ENCODE measurements around the gene SAG. TPM values are rescaled to one million over a fixed set of nuclear protein-coding genes. Genes with fewer than 3 reads are reported as not detected.

SAG gene
- total and polyA plus RNA-seq, 10 of the 15 experiments (the other 5 are each of a cell fraction or from before 2014, with no cell fraction given): 0.06 to 0.47 TPM; not detected in 8

GRCh38 chr2:233369897-233370685, 62.5 kb downstream of the SAG start:
- RAD21 ChIA-PET (ENCODE audit: unreplicated experiment): no interaction called here
- WGBS (ENCODE audit: insufficient coverage, insufficient replicate concordance, low lambda C conversion rate, missing lambda C conversion rate): 85% methylated on average over 9 of the region's 9 CpGs
- H3K79me2 ChIP-seq (ENCODE audit: control insufficient read depth, insufficient read depth, low read length): peaks cover 15% of the 10 kb centered on the region
- H3K9me3 ChIP-seq (replicated peaks; ENCODE audit: control insufficient read depth, insufficient read depth, low read length): no peaks in the 10 kb centered on the region; the same call in 2 of the 3 replicates
- H3K9ac ChIP-seq (ENCODE audit: control insufficient read depth, insufficient read depth, low read length): no peak overlapping the region
- H3K27me3 ChIP-seq (replicated peaks in 1 of 2; ENCODE audit: control insufficient read depth in 2 of 2, insufficient read depth in 2 of 2, low read length in 1 of 2): no peaks in the 10 kb centered on the region
- no peak for TF ChIP-seq ZBTB11 (CRISPR knock-in tag; IDR thresholded peaks at IDR 0.05)
- no peak for TF ChIP-seq EZH2 (IDR thresholded peaks at IDR 0.05; ENCODE audit: borderline replicate concordance, control insufficient read depth, low read depth, low read length)
- no peak for TF ChIP-seq SMAD1 (IDR thresholded peaks at IDR 0.05; ENCODE audit: low read depth, partially characterized antibody)
- TF ChIP-seq MYC (IDR thresholded peaks at IDR 0.05; ENCODE audit: insufficient read depth, insufficient read length, insufficient replicate concordance, low read length, severe bottlenecking): no peak
- no peak for TF ChIP-seq NR2C2 (IDR thresholded peaks at IDR 0.05; ENCODE audit: borderline replicate concordance, control insufficient read depth, insufficient read length, low read depth)
- FAIRE-seq (no peak), ATAC-seq (no peak), DNase-seq (ENCODE audit: low read depth, low spot score) (no peak)
- CTCF ChIA-PET: interaction anchor here (1.2 kb wide), 1 partner anchor 12 kb away, joined by 3 read pairs; no protein-coding TSS in a partner anchor
- no peak overlapping the region for H3K4me2 ChIP-seq (ENCODE audit: control insufficient read depth, insufficient read depth)
- SMC1A ChIA-PET (ENCODE audit: uncharacterized antibody, unreplicated experiment): no interaction called here
- peaks cover 0 to 8% of the 10 kb centered on the region in 2 experiments; a peak in 1 of 4 replicates for H3K36me3 ChIP-seq (ENCODE audit: control insufficient read depth in 2 of 2, insufficient read depth in 2 of 2, low read length in 1 of 2)
- H3K4me3 ChIP-seq: no peak overlapping the region
- no peak overlapping the region for H2AFZ ChIP-seq (ENCODE audit: control insufficient read depth, low read depth, low read length)
- H3K27ac ChIP-seq (ENCODE audit: control insufficient read depth, insufficient read depth): no peak overlapping the region
- peaks cover 4% of the 10 kb centered on the region for H3K4me1 ChIP-seq (ENCODE audit: control insufficient read depth, insufficient read depth, low read length)
- in situ Hi-C loops (cut with MboI) (no loop called here), intact Hi-C loops (cut with micrococcal nuclease; ENCODE audit: unreplicated experiment) (no loop called here)
- no TSS peak for BruUV-seq (replicated peaks)
- POLR2A ChIA-PET: no interaction called here
- no peaks in the 10 kb centered on the region for H4K20me1 ChIP-seq (ENCODE audit: control insufficient read depth, insufficient read depth)
